ENCODE measurements around the gene TSHR. TPM values are rescaled to one million over a fixed set of nuclear protein-coding genes. Genes with fewer than 3 reads are reported as not detected.

Gene TSHR
- total RNA-seq, 1 experiment from 2014 or later: not detected

- H3K4me2 ChIP-seq (ENCODE audit: low read length): no peak overlapping the region
- no TSS peak for BruUV-seq (replicated peaks)
- no peak overlapping the region for H3K9ac ChIP-seq (ENCODE audit: low read length)
- intact Hi-C loops (cut with micrococcal nuclease): no loop called here
- H3F3A ChIP-seq (ENCODE audit: low read length, unreplicated experiment): no peaks in the 10 kb centered on the region
- H3K27ac ChIP-seq (ENCODE audit: low read length): no peak overlapping the region
- H3K79me2 ChIP-seq (ENCODE audit: low read length): no peaks in the 10 kb centered on the region
- no peak overlapping the region for H2AFZ ChIP-seq (ENCODE audit: low read length)
- no peak overlapping the region for H3K4me3 ChIP-seq (ENCODE audit: low read length)
- CTCF ChIA-PET: no interaction called here
- POLR2A ChIA-PET (ENCODE audit: unreplicated experiment): no interaction called here
- H4K20me1 ChIP-seq (ENCODE audit: low read length): no peaks in the 10 kb centered on the region
- no peak for ATAC-seq
- H3K9me2 ChIP-seq (replicated peaks; ENCODE audit: low read length): no peaks in the 10 kb centered on the region
- H3K36me3 ChIP-seq (ENCODE audit: low read depth, low read length): no peaks in the 10 kb centered on the region
- TF ChIP-seq EZH2 (IDR thresholded peaks at IDR 0.05; ENCODE audit: low read length, unreplicated experiment) (no peak), EZH2phosphoT487 (IDR thresholded peaks at IDR 0.05; ENCODE audit: borderline replicate concordance, low read length) (no peak), CTCF (conservative IDR thresholded peaks at IDR 0.05; ENCODE audit: low read depth, low read length) (no peak)
- DNase-seq: no peak
- no peaks in the 10 kb centered on the region for H3K4me1 ChIP-seq (ENCODE audit: insufficient read depth, low read length)
- peaks cover 13% of the 10 kb centered on the region for H3K27me3 ChIP-seq (ENCODE audit: low read length)
- H3K9me3 ChIP-seq (ENCODE audit: low read length): no peaks in the 10 kb centered on the region
Observed at GRCh38 chr14:81132468-81132867, 177.0 kb downstream of the TSHR start.

- BruUV-seq (replicated peaks): no TSS peak
- intact Hi-C loops (cut with micrococcal nuclease): no loop called here
- DNase-seq (no peak), ATAC-seq (no peak)
- Histone ChIP-seq H3K27me3 (ENCODE audit: low read length) (peaks cover 13% of the 10 kb centered on the region), H2AFZ (ENCODE audit: low read length) (no peak overlapping the region), H3K9me2 (replicated peaks; ENCODE audit: low read length) (no peaks in the 10 kb centered on the region), H3K4me2 (ENCODE audit: low read length) (no peak overlapping the region), H3K4me1 (ENCODE audit: insufficient read depth, low read length) (no peaks in the 10 kb centered on the region), H3K27ac (ENCODE audit: low read length) (no peak overlapping the region), H3K36me3 (ENCODE audit: low read depth, low read length) (no peaks in the 10 kb centered on the region), H3K4me3 (ENCODE audit: low read length) (no peak overlapping the region), H3K9ac (ENCODE audit: low read length) (no peak overlapping the region), H3K79me2 (ENCODE audit: low read length) (no peaks in the 10 kb centered on the region), H4K20me1 (ENCODE audit: low read length) (no peaks in the 10 kb centered on the region), H3F3A (ENCODE audit: low read length, unreplicated experiment) (no peaks in the 10 kb centered on the region), H3K9me3 (ENCODE audit: low read length) (no peaks in the 10 kb centered on the region)
- ChIA-PET POLR2A (ENCODE audit: unreplicated experiment) (no interaction called here), CTCF (no interaction called here)
- TF ChIP-seq CTCF (conservative IDR thresholded peaks at IDR 0.05; ENCODE audit: low read depth, low read length) (no peak), EZH2phosphoT487 (IDR thresholded peaks at IDR 0.05; ENCODE audit: borderline replicate concordance, low read length) (no peak), EZH2 (IDR thresholded peaks at IDR 0.05; ENCODE audit: low read length, unreplicated experiment) (no peak)
Observed at GRCh38 chr14:81133400-81133799, 178.0 kb downstream of the TSHR start.

GRCh38 chr14:81137316-81137715, 181.9 kb downstream of the TSHR start:
- Histone ChIP-seq H3K27me3 (ENCODE audit: low read length) (peaks cover 13% of the 10 kb centered on the region), H3K9me3 (ENCODE audit: low read length) (no peaks in the 10 kb centered on the region), H3K4me2 (ENCODE audit: low read length) (no peak overlapping the region), H3K4me3 (ENCODE audit: low read length) (no peak overlapping the region), H3K27ac (ENCODE audit: low read length) (no peak overlapping the region), H3K9me2 (replicated peaks; ENCODE audit: low read length) (no peaks in the 10 kb centered on the region), H4K20me1 (ENCODE audit: low read length) (no peaks in the 10 kb centered on the region), H3F3A (ENCODE audit: low read length, unreplicated experiment) (no peaks in the 10 kb centered on the region), H2AFZ (ENCODE audit: low read length) (no peak overlapping the region), H3K79me2 (ENCODE audit: low read length) (no peaks in the 10 kb centered on the region), H3K9ac (ENCODE audit: low read length) (no peak overlapping the region), H3K36me3 (ENCODE audit: low read depth, low read length) (no peaks in the 10 kb centered on the region), H3K4me1 (ENCODE audit: insufficient read depth, low read length) (no peaks in the 10 kb centered on the region)
- no peak for TF ChIP-seq CTCF (conservative IDR thresholded peaks at IDR 0.05; ENCODE audit: low read depth, low read length)
- no peak for TF ChIP-seq EZH2 (IDR thresholded peaks at IDR 0.05; ENCODE audit: low read length, unreplicated experiment)
- no peak for TF ChIP-seq EZH2phosphoT487 (IDR thresholded peaks at IDR 0.05; ENCODE audit: borderline replicate concordance, low read length)
- ChIA-PET POLR2A (ENCODE audit: unreplicated experiment) (no interaction called here), CTCF (interaction anchor here (0.7 kb wide), 1 partner anchor 33 kb away, joined by 3 read pairs; no protein-coding TSS in a partner anchor)
- intact Hi-C loops (cut with micrococcal nuclease): no loop called here
- BruUV-seq (replicated peaks): no TSS peak
- peak; percentile 64 for DNase-seq
- peak; percentile 83 for ATAC-seq
